NCI-H345 (cell line): ENCODE measurements around the gene AKAP10.
"Not testable (repeated sequence)": the region's sequence is repeated elsewhere in the genome, so short reads cannot be mapped to it uniquely, and the experiment has no call there.

Experiments
- DNase-seq: peaks from one replicate; lab custom pipeline; 2025; lab: John Stamatoyannopoulos, UW

Gene AKAP10, protein sequence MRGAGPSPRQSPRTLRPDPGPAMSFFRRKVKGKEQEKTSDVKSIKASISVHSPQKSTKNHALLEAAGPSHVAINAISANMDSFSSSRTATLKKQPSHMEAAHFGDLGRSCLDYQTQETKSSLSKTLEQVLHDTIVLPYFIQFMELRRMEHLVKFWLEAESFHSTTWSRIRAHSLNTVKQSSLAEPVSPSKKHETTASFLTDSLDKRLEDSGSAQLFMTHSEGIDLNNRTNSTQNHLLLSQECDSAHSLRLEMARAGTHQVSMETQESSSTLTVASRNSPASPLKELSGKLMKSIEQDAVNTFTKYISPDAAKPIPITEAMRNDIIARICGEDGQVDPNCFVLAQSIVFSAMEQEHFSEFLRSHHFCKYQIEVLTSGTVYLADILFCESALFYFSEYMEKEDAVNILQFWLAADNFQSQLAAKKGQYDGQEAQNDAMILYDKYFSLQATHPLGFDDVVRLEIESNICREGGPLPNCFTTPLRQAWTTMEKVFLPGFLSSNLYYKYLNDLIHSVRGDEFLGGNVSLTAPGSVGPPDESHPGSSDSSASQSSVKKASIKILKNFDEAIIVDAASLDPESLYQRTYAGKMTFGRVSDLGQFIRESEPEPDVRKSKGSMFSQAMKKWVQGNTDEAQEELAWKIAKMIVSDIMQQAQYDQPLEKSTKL

DNA sequence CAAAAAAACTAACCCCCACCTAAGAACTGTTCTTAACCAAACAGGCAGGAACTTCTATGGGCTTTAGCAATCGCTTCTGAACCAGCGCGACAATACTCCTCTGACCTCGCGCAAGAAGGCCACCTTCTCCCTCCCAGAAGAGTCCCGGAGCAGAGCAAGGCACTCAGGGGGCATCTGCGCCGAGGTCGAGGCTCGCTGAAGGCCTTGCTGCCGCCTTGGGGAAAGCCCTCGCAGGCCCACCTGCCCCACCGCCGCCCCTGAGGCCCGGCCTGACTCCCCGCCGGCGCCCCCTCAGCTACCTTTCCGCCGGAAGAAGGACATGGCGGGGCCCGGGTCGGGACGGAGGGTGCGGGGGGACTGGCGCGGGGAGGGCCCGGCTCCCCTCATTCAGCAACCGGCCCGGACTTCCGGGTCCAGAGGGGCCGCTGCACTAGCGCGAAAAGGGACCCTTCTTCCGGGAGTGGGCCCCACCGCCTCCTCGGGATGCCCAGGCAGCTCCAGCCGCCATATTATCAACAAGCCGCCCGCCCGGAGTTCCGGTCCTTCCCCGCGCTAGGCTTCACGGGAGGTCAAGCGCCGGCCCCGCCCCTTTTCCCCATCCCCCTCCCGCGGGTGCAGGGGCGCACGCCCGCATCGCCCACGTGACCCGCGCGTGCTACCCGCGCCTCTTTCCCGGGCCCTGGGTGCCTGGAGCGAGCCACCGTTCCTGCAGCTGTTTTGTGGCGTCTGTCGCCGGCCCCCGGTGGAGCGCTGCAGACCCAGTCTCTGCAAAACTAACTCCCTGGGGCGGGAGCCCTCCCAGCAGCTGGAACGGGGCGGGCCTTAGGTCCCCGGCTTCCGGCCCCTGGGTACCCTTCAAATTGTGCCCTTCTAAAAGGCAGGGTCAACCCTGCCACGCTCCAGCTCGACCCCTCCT is at the start of gene AKAP10:
Gene AKAP10, minus strand, starts transcription at position 536 of the 916 bp plus-strand sequence. Its CDS starts 149 bp downstream, at position 387.
- peak; percentile 88 for DNase-seq

DNA sequence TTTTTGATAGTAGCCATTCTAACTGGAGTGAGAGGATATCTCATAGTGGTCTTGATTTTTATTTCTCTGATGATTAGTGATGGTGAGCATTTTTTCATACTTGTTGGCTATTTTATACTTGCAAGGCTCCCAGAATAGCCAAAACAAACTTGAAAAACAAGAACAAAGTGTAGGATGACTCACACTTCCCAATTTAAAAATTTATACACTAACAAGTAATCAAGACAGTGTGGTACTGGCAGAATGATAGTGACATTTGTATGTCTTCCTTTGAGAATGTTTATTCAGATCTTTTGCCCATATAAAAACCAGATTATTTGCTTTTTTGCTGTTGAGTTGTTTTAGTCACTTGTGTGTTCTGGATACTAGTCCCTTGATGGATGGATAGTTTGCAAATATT is 49.3 kb upstream of the AKAP10 start:
- no peak for DNase-seq

GRCh38 chr17:20022701-20023100 is 45.1 kb upstream of the AKAP10 start:
- no peak for DNase-seq

- not testable (repeated sequence) for DNase-seq
Observed at GRCh38 chr17:20016475-20016992, 38.9 kb upstream of the AKAP10 start.

- DNase-seq, result no peak
Observed at GRCh38 chr17:20012017-20012536, 34.4 kb upstream of the AKAP10 start.

DNA sequence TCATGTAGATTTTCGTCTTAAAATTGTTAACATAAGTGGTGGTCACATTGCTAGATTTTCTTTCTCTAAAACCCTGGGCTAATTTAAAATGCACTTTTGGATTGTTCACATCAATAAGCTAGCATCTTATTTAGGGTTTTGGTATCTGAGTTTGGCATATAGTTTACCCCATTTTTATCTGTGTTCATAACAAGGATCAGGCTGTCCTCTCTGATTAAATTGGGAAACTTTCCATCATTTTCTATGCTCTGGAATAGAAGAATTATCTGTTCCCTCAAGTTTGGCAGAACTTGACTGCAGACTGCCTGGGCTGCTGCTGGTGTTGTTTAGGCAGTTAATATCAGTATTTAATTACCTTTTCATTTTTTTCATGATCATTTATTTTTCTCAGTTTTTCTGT is 33.3 kb upstream of the AKAP10 start:
- no peak for DNase-seq

DNA sequence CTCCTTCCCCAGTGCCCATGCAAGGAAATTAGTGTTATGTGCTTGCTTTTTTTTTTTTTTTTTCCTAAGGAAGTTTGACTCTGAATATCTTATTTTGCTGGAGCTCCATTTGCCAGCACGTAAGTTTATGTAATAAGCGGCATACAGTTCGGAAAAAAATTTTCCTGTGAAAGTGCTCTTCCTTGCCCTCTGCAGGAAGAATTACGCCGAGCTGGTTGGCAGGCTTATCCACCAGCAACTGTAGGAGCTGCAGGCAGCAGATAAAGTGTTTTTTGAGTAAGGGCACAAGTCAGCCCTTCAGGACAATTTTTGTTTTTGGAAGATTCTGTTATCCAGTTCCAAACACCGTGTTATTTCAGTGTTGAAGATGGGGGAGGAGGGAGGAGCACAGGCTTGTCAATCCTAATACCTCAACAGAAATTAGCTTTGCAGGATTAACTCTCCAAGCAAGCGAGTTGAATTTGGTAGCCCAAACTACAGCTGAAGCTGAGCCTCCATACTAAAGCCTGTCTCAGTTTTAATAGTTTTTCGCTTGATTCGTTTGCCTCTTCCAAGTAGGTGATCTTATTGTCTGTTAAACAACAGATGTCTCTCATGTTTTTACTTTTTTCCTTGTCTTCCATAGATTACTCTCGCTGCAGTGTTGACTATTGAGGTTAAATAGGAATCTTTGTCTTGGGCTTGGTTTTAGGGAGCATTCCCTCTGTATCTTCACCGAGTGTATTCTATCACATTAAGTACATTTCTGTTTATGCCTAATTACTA is 32.7 kb upstream of the AKAP10 start:
- DNase-seq, result peak; percentile 68

DNA sequence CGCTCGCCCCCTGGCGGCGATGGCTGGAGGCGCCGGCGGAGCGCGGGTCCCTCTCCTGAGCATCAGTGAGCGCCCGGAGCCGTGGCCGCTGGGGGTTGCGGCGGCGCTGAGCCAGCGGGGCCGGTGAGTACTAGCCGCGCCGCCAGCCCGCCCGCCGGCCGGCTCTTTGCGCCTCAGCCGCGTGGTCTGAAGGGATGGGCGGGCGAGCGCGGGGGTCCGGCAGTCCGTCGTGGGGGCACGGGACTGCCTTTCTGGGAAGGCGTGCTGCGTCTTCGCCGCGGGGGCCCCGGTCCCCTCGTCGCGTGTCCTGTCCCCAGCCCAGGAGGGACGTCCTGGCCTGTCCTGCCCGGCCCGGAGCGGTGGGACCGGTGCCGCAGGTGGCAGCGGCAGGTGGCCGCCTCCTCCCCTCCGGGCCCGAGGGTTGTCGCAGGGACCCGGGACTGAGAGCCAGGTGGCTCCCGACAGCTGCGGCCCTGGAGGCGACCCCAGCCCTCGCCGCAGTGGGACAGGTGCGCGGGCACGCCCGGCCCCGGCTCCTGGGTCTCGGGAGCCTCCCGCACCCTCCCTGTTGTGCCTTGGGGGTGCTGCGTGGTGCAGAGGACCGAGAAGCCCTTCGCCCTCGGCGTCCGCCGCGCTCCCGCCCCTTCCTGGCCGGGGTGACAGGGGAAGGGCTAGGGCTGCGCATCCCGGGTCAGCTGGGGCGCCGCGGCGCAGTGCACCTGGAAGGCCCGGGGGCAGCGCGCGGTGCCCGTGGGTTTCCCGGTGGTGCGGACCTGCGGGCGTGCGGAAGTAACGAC is 31.9 kb upstream of the AKAP10 start, which contains the start of gene SPECC1:
Gene SPECC1, plus strand, starts transcription at position 58 of the 797 bp plus-strand sequence. CDS start 87,293 bp downstream, outside the sequence.
- peak; percentile 78 for DNase-seq

DNA sequence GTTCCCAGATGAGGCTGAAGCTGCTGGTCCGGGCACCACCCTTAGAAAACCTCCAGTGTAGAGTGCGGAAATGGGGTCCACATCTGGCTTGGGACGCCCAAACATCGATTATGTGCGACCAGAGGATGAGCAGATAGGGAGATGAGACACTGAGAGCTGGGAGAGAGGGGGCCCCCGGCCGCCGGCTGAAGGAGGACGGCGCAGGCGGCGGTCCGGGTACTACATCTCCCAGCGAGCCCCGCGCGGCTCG is 31.3 kb upstream of the AKAP10 start:
- no peak for DNase-seq

GRCh38 chr17:20008242-20009051 is 30.8 kb upstream of the AKAP10 start:
- DNase-seq, result peak; percentile 42

GRCh38 chr17:19996502-19996901 is 18.9 kb upstream of the AKAP10 start:
- no peak for DNase-seq

- no peak for DNase-seq
Observed at GRCh38 chr17:19996086-19996485, 18.5 kb upstream of the AKAP10 start.

DNA sequence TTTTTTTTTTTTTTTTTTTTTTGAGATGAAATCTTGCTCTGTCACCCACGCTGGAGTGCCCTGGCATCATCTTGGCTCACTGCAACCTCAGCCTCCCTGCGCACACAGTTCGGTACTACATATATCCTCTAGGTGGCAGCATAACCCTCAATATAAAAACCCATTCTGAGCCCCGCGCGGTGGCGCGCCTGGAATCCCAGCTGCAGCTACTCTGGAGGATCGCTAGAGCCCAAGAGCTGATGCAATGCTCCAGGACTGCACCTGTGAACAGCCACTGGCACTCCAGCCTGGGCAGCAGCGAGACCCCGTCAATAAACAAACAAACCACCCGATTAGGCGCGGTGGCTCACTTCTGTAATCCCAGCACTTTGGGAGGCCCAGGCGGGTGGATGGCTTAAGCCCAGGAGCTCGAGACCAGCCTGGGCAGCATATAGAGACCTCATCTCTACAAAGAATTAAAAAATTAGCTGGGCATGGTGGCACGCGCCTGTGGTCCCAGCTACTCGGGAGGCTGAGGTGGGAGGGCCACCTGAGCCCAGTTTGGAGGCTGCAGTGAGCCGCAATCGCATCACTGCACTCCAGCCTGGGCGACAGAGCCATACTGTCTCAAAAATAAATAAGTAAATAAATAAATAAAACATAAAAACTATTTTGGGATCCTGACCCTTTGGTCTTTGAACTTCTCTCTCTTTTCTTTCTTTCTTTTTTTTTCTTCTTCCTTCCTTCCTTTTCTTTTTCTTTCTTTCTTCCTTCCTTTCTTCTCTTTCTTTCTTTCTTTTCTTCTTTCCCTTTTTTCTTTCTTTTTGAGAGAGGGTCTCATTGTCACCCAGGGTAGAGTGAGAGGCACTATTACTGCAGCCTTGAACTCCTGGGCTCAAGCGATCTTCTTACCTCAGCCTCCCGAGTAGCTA is 15.4 kb upstream of the AKAP10 start:
- DNase-seq, result peak; percentile 90

GRCh38 chr17:19991252-19991885 is 13.7 kb upstream of the AKAP10 start:
- peak; percentile 67 for DNase-seq

DNA sequence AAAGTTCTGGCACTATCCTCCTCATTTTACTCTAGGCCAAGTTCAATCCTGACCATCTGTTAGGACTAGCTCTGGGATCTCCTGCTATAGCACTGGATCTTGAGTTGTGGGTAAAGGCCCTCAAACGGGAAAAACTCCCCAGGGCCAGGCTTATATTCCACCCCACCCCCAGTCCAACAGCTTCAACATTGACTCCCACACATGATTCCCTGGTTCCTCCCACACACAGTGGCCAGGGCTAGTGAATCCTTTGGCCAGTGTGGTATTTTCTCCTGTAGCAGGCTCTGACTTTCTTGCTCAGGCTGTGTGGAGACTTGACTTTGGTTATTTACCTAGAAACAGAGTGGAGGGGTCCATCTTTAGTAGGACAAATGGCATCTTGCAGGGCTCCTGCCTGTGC is 10.3 kb upstream of the AKAP10 start:
- no peak for DNase-seq

DNA sequence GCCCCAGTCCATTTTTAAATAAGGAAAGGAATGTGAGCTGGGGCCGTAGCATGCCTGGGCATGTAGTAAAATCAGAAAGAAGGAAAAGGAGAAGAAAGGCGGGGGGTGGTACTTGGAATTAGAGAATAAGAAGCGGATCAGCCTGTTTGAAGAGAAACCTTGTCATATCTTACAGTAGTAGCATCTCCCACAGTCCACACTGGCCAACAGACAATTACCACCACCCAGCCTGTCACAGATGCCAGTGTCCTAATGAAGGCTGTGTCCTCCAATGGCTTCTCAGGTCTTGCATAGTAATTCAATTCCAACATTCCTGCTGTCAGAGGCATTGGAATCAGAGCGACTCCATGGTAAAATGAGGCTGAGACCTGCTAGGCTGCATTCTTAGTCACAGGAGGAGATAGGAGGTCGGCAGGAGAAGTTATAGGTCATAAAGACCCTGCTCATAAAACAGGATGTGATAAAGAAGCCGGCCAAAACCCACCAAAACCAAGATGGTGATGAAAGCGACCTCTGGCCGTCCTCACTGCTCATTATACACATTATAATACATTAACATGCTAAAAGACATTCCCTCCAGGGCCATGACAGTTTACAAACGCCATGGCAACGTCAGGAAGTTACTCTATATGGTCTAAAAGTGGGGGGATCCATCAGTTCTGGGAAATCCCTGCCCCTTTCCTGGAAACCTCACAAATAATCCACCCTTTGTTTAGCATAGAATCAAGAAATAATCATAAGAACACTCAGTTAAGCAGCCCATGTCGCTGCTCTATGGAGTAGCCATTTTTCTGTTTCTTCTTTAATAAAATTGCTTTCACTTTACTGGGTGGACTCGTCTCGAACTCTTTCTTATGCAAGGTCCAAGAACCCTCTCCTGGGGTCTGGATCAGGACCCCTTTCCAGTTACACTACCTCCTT is 9.6 kb upstream of the AKAP10 start:
- no peak for DNase-seq
